GM11168 (cell line): ENCODE measurements around the gene TBC1D14.
"Not testable (repeated sequence)": the region's sequence is repeated elsewhere in the genome, so short reads cannot be mapped to it uniquely, and the experiment has no call there.

Experiments
- in situ Hi-C: fragments of 300-500 bp; cut with MboI; formaldehyde crosslinking; loops from one replicate; pipeline ENCODE4 v1.12.0; 2022; ENCODE audit warnings: low sequenced_read_pairs; ENCODE audit not compliant: unreplicated experiment

TBC1D14 gene

DNA sequence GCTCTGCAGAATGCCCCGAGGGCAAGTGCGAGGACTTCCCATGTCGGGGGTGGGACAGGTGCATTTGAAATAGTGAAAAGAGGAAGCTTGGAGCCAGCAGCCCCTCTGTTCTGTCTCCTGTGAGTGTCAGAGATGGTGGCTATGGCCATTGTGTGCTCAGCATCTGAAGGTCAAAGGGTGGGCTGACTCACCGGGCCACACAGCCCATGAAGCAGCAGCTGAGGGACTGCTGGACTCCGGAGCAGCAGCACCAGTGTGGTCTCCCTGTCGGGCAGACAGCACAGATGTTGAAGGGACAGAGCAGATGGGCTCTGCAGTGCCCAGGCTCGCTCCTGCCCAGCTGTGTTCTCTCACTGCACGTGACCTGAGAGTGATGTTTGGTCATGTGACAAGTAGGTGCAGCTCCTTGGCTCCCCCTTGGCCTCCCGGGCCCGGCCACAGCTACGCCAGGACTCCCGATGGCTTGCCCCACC, 53.5 kb downstream of the TBC1D14 start:
- in situ Hi-C loops, result no loop called here

DNA sequence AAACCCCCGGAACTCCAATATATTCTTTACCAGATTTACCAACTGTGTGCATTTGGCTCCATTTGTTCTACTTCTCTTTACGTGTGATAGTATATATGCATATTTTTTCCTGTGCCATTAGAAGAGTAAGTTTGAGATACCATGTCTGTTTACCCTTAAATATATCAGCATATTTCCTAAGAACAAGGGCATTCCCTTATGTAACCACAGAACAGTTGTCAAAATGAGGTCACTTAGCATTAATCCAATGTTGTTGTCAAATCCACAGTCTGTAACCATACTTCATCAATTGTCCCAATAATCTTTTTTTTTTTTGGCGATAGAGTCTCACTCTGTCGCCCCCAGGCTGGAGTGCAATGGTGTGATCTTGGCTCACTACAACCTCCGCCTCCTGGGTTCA, 55.2 kb downstream of the TBC1D14 start:
- in situ Hi-C loops, result no loop called here

DNA sequence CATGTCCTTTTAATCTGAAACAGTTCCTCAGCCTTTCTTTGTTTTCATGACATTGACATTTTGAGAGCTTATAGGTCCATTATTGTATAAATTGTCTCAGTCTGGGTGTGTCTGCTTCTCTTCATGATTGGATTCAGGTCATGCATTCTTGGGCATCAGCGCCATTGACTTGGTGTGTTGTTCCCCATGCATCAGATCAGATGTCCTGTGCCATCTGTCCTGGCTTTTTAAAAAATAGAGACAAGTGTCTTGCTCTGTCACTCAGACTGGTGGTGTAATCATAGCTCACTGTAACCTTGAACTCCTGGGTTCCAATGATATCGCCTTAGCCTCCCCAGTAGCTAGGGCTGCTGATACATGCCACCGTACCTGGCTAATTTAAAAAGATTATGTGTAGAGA, 55.7 kb downstream of the TBC1D14 start:
- in situ Hi-C loops, result no loop called here

GRCh38 chr4:6967846-6968340, 58.3 kb downstream of the TBC1D14 start:
- in situ Hi-C loops, result no loop called here

DNA sequence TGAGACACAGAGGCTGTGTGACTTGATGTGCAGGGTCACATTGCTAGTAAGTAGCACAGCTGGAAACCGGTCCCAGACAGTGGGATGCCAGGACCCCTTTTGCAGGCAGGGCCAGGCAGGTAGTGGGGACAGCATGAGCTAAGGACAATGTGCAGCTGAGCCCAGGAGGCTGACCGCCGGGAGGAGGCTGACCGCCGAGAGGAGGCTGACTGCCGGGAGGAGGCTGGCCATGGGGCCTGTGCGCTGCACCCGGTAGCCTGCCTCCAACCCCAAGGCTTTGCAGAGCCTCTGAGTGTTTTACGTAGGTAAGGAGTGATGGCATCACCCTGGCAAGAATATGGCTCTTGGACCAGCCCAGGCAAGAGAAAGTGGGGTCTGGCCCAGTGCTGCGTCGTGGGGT, 58.9 kb downstream of the TBC1D14 start:
- in situ Hi-C loops, result no loop called here

DNA sequence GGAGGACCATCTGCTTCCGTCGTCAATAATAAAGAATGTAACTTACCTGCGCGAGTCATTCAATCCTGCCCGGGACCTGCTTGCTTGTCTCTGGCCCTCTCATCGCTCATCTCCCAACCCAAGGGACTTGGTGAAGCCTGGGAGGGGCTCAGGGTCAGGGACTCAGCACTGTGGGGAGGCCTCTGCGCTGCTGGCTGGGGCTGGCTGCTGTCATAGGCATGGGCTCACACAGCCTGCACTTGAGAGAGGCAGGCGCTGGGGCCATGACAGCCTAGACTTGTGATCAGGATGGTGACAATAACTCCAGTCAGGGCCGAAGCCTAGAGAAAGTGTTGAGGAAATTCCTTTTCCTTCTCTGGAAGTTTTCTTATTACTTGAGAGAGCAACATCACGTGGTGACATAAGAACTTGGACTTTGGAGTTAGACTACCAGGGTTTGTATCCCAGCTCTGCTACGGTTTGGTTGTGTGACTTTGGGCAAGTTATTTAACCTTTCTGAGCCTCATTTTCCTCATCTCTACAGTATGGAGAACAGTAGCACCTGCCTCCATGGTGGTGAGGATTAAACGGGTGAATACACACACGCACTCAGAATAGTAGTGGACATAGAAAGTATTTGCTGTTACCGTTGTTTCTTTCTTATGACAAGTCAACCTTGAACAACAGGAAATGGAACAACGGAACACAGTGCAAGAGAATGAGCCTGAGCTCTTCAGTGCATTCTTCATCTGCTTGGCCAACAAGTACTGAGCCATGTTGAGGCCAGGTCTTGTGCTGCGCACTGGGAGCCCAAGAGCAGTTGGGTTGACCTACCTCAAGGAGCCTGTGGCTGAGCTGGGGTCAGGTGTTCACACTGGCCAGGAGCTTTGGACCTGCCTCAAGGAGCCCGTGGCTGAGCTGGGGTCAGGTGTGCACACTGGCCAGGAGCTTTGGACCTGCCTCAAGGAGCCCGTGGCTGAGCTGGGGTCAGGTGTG, 60.5 kb downstream of the TBC1D14 start:
- in situ Hi-C loops, result loop anchor here (5.0 kb wide), 1 partner anchor 58 kb away; no protein-coding TSS in a partner anchor

DNA sequence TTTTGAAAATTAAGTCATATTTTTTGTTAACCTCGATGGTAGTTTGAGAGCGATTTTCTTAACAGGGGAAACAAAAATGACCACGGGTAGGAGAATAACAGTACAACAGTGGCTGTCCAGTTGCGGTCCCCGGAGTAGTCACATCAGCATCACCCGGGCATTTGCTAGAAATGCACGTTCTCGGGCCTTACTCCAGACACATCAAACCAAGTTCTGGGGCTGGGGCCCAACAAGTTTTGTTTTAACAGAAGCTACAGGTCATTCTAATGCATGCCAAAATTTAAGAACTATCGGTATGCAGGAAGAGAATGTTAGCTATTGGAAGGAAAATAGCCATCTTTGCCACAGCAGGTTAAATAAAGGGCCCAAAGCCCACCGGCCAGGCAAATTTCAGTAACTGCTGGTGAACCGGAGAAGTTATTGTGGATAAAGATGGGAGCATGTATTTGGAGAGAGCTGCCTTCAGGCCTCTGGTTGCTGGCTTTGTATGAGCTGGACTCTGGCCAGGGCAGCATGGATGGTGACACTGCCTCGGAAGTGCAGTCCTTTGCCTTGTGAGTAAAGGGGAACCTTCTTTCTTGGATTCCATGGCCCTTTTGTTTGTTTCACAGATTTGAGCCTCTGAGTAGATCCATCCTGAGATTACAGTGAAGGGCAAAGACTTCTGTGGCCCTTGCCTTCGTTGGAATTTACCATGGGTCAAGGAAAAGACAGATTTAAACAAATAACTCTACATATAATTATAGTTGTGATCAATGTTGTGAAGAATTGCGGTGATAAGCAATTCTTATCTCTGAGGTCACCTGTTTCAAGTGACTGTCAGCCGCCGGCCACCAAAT, 62.1 kb downstream of the TBC1D14 start:
- in situ Hi-C loops, result loop anchor here (5.0 kb wide), 1 partner anchor 59 kb away; no protein-coding TSS in a partner anchor

DNA sequence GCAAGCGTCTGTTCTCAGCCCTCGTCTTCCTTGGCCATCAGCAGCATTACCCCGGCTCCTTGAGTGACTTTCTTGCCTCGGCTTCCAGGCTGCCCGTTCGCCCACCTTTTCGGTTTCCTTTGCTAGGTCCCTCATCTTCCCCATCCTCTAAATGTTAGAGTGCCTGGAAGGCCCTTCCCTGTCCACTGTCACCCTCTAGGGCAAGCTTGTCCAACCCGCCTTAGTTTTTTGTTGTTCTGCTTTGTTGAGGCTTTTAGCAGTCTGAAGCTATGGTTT, 62.7 kb downstream of the TBC1D14 start:
- in situ Hi-C loops, result loop anchor here (5.0 kb wide), 1 partner anchor 60 kb away; no protein-coding TSS in a partner anchor

- in situ Hi-C loops, result loop anchor here (5.0 kb wide), 1 partner anchor 61 kb away; no protein-coding TSS in a partner anchor
These were observed 63.3 kb downstream of the TBC1D14 start for GRCh38 chr4:6972911-6973310.

- in situ Hi-C loops, result loop anchor here (5.0 kb wide), 1 partner anchor 62 kb away; no protein-coding TSS in a partner anchor
These were observed 64.7 kb downstream of the TBC1D14 start for GRCh38 chr4:6974138-6974848.

- in situ Hi-C loops, result not testable (repeated sequence)
These were observed 68.2 kb downstream of the TBC1D14 start for GRCh38 chr4:6977846-6978245.

DNA sequence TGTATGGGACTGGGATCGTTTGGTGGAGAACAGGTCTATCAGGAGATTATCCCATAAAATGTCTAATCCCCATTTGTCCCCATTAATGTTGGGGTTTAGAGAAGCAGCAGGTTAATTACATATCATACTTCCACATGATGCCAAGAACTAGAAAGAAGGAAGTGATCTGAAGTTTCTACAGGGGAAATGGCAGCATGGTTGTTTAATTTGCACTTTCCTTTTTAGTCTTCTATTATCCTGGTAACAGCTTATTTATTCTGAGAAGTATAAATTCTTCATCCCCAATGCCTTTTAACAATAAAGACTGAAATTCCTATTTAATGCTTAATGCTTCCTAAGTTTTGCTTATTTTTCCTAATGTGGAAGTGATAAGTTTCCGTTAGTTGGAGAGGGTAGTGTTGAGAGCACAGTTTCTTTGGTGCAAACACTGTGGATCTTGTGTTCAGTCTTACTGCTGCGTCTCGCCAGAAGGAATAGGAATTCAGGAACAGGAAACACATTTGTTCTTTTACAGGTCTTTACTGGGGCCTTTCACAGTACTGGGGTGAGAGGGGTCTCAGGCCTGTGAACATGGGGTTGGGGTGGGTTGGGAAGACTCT, 74.0 kb downstream of the TBC1D14 start:
- in situ Hi-C loops, result no loop called here

GRCh38 chr4:6984612-6985425, 75.2 kb downstream of the TBC1D14 start:
- in situ Hi-C loops, result no loop called here

- in situ Hi-C loops, result no loop called here
These were observed 76.6 kb downstream of the TBC1D14 start for GRCh38 chr4:6986072-6986780.

- in situ Hi-C loops, result no loop called here
These were observed 77.4 kb downstream of the TBC1D14 start for GRCh38 chr4:6986781-6987587.

DNA sequence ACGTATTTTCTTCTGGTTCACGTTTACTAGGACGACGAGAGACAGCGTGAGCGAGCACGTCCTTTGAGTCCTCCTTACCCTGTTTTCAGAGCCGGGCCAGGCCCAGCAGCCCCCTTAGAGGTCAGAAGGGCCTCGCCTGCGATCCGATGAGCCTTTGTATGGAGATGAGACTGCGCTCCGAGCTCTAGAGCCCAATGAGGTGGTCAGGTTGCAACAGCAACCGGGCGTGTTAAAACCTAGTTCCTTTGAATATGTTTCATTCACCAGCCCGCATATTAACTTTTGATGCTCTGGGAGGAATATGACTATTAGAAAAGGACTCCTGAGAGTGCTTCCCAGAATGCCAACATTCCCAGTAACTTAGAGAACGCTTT, 77.9 kb downstream of the TBC1D14 start:
- in situ Hi-C loops, result no loop called here

- in situ Hi-C loops, result no loop called here
These were observed 78.5 kb downstream of the TBC1D14 start for GRCh38 chr4:6988016-6988715.
